ENCODE results near the gene CLEC12A. TPM values are rescaled to one million over a fixed set of nuclear protein-coding genes. Genes with fewer than 3 reads are reported as not detected.

The CLEC12A gene
- total and polyA plus RNA-seq, 2 donors (not counting 1 experiment from before 2014, with no cell fraction given): 1.0 TPM; not detected in 1

DNA sequence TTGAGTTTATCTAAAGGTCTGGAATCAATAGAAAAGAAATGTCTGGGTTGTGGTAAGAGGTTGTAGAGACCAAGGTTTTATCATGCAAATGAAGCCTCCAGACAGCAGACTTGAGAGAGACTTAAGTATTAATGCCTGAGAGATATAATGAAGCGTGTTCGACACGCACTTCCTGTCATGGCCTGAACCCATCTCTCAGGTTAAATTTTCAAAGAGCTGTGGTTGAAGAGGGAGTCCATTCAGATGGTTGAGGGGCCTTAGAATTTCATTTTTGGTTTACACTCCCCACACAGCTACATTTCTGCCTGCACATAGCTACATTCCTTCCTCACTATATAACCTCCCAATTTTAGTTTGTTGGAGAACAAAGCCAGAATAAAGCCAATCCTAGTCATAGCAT lies 10.1 kb upstream of the CLEC12A start:
- Histone ChIP-seq H3K36me3 (replicated peaks in 1 of 2; ENCODE audit: control extremely low read depth in 1 of 2, control insufficient read depth in 1 of 2, extremely low read depth in 1 of 2, insufficient read depth in 2 of 2, low read length in 1 of 2) (no peaks in the 10 kb centered on the region), H3K9me3 (ENCODE audit: control extremely low read depth in 1 of 3, control insufficient read depth in 2 of 3, insufficient read depth in 1 of 3, low read length in 2 of 3) (no peaks in the 10 kb centered on the region), H3K4me3 (ENCODE audit: control extremely low read depth in 1 of 5, extremely low read depth in 1 of 5, insufficient read depth in 1 of 5, low read depth in 2 of 5, low read length in 4 of 5) (peak overlapping the region in 1 of 5 experiments; percentile 17), H2AFZ (ENCODE audit: insufficient read depth, low read depth, low read length, poor library complexity, severe bottlenecking) (peak overlapping the region; percentile 24), H4K20me1 (ENCODE audit: control insufficient read depth, insufficient read depth, low read length, poor library complexity, severe bottlenecking) (no peaks in the 10 kb centered on the region), H3K9ac (ENCODE audit: low read length) (peak overlapping the region; percentile 44), H3K79me2 (ENCODE audit: control insufficient read depth, insufficient read depth, low read length) (no peaks in the 10 kb centered on the region), H3K4me1 (ENCODE audit: control insufficient read depth in 2 of 2, insufficient read depth in 2 of 2, low read length in 2 of 2) (peaks cover 29 to 33% of the 10 kb centered on the region in 2 donors), H3K4me2 (replicated peaks; ENCODE audit: low read depth, low read length, poor library complexity, severe bottlenecking) (peak overlapping the region; percentile 63), H3K27me3 (replicated peaks in 1 of 4; ENCODE audit: control extremely low read depth in 1 of 4, control insufficient read depth in 3 of 4, insufficient read depth in 4 of 4, low read length in 3 of 4) (no peaks in the 10 kb centered on the region), H3K27ac (ENCODE audit: low read length in 2 of 2) (no peak overlapping the region)
- CTCF ChIA-PET: no interaction called here
- POLR2A ChIA-PET: no interaction called here
- peaks cover 35% of the 10 kb centered on the region for H3K4me1 Mint-ChIP-seq
- no peak overlapping the region for H3K27ac Mint-ChIP-seq
- TF ChIP-seq EZH2 (IDR thresholded peaks at IDR 0.05; ENCODE audit: borderline replicate concordance, insufficient read depth, low read depth, low read length, poor library complexity, severe bottlenecking): no peak
- TF ChIP-seq, protein P1, sequence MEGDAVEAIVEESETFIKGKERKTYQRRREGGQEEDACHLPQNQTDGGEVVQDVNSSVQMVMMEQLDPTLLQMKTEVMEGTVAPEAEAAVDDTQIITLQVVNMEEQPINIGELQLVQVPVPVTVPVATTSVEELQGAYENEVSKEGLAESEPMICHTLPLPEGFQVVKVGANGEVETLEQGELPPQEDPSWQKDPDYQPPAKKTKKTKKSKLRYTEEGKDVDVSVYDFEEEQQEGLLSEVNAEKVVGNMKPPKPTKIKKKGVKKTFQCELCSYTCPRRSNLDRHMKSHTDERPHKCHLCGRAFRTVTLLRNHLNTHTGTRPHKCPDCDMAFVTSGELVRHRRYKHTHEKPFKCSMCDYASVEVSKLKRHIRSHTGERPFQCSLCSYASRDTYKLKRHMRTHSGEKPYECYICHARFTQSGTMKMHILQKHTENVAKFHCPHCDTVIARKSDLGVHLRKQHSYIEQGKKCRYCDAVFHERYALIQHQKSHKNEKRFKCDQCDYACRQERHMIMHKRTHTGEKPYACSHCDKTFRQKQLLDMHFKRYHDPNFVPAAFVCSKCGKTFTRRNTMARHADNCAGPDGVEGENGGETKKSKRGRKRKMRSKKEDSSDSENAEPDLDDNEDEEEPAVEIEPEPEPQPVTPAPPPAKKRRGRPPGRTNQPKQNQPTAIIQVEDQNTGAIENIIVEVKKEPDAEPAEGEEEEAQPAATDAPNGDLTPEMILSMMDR (IDR thresholded peaks at IDR 0.05): no peak
- no CpG with 5 or more reads among the region's 3 CpGs for WGBS (ENCODE audit: insufficient coverage)
- DNase-seq (no peak), ATAC-seq (ENCODE audit: low read depth) (peak; percentile 24)
- intact Hi-C loops (cut with micrococcal nuclease): no loop called here
- no peaks in the 10 kb centered on the region for H3K9me3 Mint-ChIP-seq (ENCODE audit: insufficient read depth)
- H3K27me3 Mint-ChIP-seq: no peaks in the 10 kb centered on the region
- peak overlapping the region; percentile 61 for H3K4me3 Mint-ChIP-seq

DNA sequence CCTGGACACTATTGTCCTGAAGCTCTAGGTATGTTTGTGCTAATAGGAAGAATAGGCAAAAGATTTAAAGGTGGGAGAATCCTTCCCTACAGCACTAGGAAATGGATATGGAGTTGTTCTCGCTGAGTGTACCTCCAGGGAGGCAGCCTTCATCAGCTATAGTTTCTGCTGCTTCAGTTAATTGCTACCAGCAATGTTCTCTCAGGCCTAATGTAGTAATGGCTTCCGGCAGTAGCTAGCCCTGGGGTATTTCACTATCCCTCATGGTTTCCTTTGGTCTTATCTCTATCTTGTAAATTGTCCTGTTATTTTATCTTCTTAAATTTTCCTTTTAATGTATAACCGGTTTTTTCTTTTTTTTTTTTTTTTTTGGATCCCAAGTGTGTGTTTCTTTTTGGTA lies 9.3 kb upstream of the CLEC12A start:
- Histone ChIP-seq H3K36me3 (replicated peaks in 1 of 2; ENCODE audit: control extremely low read depth in 1 of 2, control insufficient read depth in 1 of 2, extremely low read depth in 1 of 2, insufficient read depth in 2 of 2, low read length in 1 of 2) (no peaks in the 10 kb centered on the region), H4K20me1 (ENCODE audit: control insufficient read depth, insufficient read depth, low read length, poor library complexity, severe bottlenecking) (no peaks in the 10 kb centered on the region), H3K4me2 (replicated peaks; ENCODE audit: low read depth, low read length, poor library complexity, severe bottlenecking) (no peak overlapping the region), H3K4me3 (ENCODE audit: control extremely low read depth in 1 of 5, extremely low read depth in 1 of 5, insufficient read depth in 1 of 5, low read depth in 2 of 5, low read length in 4 of 5) (no peak overlapping the region), H3K9ac (ENCODE audit: low read length) (no peak overlapping the region), H3K4me1 (ENCODE audit: control insufficient read depth in 2 of 2, insufficient read depth in 2 of 2, low read length in 2 of 2) (peaks cover 29 to 33% of the 10 kb centered on the region in 2 donors), H3K27ac (ENCODE audit: low read length in 2 of 2) (no peak overlapping the region), H3K79me2 (ENCODE audit: control insufficient read depth, insufficient read depth, low read length) (no peaks in the 10 kb centered on the region), H3K27me3 (replicated peaks in 1 of 4; ENCODE audit: control extremely low read depth in 1 of 4, control insufficient read depth in 3 of 4, insufficient read depth in 4 of 4, low read length in 3 of 4) (no peaks in the 10 kb centered on the region), H3K9me3 (ENCODE audit: control extremely low read depth in 1 of 3, control insufficient read depth in 2 of 3, insufficient read depth in 1 of 3, low read length in 2 of 3) (no peaks in the 10 kb centered on the region), H2AFZ (ENCODE audit: insufficient read depth, low read depth, low read length, poor library complexity, severe bottlenecking) (no peak overlapping the region)
- intact Hi-C loops (cut with micrococcal nuclease): no loop called here
- Mint-ChIP-seq H3K9me3 (ENCODE audit: insufficient read depth) (no peaks in the 10 kb centered on the region), H3K4me3 (no peak overlapping the region), H3K27me3 (peaks cover 2% of the 10 kb centered on the region), H3K4me1 (peaks cover 35% of the 10 kb centered on the region), H3K27ac (no peak overlapping the region)
- TF ChIP-seq, protein P1 (IDR thresholded peaks at IDR 0.05): no peak
- no peak for TF ChIP-seq EZH2 (IDR thresholded peaks at IDR 0.05; ENCODE audit: borderline replicate concordance, insufficient read depth, low read depth, low read length, poor library complexity, severe bottlenecking)
- CTCF ChIA-PET: no interaction called here
- WGBS (ENCODE audit: insufficient coverage): no CpG with 5 or more reads among the region's 3 CpGs
- DNase-seq: no peak
- ATAC-seq (ENCODE audit: low read depth): no peak
- POLR2A ChIA-PET: no interaction called here
